Head of caudate nucleus (tissue), 42 donors: ENCODE data around the gene DBT.
"Not testable (repeated sequence)": the region's sequence is repeated elsewhere in the genome, so short reads cannot be mapped to it uniquely, and the experiment has no call there.

Experiments
- DNase-seq, 42 donors: peaks; one replicate each; pipeline versions ENCODE4 v3.0.0 to v3.0.0-alpha.2; 2020 to 2021; ENCODE audit warnings: mixed read lengths in 7 of 42
- intact Hi-C: fragments of 100-400 bp; cut with DNase I; formaldehyde crosslinking; loops from one replicate; pipeline ENCODE4 v1.15.0; 2022

The DBT gene

DNA sequence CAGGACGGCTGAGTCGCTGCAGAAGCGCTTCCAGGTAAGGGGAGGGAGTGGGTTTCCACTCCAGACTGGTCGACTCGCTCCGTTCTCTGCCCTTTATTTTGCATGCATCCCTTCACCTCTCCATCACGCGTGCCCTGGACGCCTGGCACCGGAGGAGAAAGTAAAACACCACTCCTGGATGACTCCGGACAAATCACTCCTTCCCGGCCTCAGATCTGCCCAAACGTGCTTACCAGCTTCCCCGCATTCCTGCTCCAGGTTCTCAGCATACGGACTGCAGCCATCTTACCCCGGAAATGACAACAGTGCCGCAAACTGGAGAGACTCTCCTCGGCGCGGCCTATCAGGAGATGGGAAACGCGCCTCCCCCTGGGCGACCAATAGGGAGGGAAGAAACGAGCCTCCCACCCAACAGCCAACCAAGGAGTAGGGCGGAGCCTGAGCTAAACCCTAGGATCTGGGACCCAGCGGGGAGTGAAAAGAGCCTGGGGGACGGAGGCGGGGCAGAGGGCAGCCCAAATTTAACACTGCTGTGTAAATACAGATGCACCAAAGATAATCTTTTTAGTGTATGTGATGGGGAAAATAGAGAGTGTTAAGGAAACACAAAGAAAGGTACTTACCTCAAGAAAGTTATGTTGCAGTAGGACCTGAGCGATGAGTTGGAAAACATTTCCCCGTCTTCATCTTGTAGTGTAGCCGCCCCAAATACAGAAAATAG is at the start of gene DBT:
TSS of gene DBT (minus strand) at position 298 of the 721 bp plus-strand sequence. CDS start at position 284, 14 bp downstream.
- intact Hi-C loops: loop anchor here (5.0 kb wide), 2 partner anchors 103 to 117 kb away; partner anchors contain the start of genes CDC14A, SASS6 and TRMT13
- peak; percentile 92 to 99 (median 98) for DNase-seq

DNA sequence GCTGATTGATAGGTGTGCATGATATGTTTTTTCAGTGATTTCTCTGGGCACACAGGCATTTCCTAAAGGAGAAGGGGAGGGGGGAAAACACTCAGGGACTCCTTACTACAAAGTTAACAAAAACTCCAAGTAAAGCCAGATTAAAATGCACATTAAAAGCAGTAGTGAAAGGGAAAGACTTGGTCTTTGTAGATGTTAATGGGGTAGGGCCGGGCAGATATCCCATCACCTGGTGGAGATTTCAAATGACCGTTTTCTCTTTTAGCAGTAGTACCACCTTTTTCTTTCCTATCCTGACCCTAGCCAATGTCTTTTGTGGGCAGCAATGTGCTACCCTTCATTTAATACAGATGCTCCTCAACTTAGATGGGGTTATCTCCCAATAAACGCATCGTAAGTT is 48.9 kb upstream of the DBT start:
- DNase-seq: no peak
- intact Hi-C loops: no loop called here

DNA sequence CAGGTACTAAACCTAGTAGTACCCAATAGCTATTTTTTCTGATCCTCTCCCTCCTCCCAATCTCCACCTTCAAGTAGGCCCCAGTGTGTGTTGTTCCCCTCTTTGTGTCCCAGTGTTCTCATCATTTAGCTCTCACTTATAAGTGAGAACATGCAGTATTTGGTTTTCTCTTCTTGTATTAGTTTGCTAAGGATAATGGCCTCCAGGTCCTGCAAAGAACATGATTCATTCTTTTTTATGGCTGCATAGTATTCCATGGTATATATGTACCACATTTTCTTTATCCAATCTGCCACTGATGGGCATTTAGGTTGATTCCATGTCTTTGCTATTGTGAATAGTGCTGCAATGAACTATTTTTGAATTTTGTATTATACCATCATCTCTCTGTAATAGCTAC is 47.4 kb upstream of the DBT start:
- intact Hi-C loops, DNase-seq: not testable (repeated sequence)

DNA sequence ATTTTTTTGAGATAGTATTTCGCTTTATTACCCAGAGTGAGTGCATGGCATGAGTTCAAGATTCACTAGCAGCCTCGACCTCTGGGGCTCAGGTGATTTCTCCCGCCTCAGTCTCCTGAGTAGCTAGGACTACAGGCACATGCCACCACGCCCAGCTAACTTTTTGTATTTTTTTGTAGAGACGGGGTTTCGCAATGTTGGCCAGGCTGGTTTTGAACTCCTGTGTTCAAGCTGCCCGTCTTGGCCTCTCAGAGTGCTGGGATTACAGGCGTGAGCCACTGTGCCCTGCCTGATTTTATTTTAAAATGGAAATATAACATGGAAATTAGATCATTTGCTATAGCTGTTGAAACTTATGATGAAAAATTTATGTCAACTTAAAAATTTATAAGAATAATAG is 46.5 kb upstream of the DBT start:
- no peak for DNase-seq
- intact Hi-C loops: no loop called here

DNA sequence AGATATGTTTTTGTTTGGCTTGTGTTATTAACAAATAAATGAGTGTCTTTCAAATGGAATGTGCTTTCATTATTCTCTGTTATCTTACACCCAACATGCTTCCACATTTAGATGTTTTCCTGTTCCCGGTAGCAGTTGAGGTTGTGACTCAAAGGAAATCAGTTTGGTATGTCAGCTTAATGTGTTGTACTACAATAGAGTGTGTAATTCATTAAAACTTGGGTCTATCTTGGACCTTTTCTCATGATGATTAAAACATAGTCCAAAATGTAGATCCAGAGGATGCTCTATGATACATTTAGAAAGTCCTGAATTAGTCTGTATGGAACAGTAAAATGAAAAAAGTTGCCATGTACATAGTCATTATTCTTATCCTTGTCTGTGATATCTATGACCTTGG is 43.1 kb upstream of the DBT start:
- intact Hi-C loops: no loop called here
- DNase-seq: no peak

- intact Hi-C loops: no loop called here
- no peak for DNase-seq
These were observed 40.7 kb upstream of the DBT start for GRCh38 chr1:100290291-100290690.

DNA sequence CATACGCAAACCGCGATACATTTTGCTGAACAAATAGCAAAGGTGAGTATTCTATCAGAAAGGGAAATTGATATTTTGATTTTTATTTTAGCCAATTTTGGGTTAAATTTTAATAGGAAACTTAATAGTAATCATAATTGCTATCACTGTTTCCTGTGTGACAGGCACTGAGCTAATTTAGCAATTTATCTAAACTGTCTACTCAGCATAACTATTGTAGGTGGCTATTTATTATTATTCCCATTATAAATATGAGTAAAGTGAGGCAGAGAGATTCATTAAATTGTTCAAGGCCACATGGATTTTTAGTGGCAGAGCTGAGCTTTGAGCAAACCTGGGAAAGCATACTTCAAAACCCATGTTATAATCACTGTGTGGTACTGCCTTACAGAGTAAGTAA is 37.5 kb upstream of the DBT start:
- DNase-seq: no peak
- intact Hi-C loops: no loop called here

DNA sequence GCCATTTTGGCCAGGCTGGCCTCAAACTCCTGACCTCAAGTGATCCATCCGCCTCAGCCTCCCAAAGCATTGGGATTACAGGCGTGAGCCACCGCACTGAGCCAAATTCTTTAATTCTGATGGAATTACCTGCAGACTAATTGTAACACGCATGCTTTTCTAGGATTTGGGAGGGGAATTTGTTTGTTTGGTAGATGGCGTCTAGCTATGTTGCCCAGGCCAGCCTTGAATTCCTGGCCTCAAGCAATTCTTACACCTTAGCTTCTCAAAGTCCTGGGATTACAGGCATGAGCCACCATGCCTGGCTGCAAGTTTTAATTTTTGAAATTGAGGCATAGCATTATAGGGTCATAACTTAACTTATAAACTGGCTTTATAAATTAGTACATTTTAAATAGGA is 35.0 kb upstream of the DBT start:
- no peak for DNase-seq
- intact Hi-C loops: no loop called here

DNA sequence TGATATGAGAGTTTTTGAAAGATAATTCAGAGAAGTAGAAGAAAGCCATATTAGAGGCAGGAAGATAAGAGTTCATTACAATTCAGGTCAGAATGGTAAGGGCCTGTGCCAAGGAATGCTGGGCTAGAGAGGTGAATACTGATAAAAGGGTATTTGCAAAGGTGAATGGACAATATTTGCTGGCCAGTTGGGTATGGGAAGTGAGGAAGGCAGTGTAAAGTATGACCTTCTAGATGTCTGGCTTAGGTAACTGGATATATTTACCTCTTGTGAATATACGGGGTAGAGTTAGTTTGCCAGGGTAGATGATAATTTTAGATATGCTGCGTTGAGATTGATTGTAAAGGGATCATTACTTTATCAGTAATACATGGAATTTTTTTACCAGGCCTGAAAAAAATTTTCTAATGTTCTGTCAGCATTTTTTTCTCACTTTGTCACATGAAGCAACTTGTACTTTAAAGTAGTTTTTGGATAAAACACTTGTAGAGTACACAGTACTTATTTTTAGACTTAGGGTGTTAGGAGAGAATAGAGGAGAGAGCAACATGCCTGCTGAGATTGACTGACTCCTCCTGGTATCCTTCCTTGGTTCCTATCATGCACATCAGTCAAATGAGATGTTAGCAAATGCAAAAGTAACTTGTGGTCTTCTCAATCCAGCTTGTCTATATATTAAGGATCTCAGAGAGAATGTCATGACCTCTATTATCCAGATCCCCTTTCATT is 30.5 kb upstream of the DBT start:
- intact Hi-C loops: no loop called here

DNA sequence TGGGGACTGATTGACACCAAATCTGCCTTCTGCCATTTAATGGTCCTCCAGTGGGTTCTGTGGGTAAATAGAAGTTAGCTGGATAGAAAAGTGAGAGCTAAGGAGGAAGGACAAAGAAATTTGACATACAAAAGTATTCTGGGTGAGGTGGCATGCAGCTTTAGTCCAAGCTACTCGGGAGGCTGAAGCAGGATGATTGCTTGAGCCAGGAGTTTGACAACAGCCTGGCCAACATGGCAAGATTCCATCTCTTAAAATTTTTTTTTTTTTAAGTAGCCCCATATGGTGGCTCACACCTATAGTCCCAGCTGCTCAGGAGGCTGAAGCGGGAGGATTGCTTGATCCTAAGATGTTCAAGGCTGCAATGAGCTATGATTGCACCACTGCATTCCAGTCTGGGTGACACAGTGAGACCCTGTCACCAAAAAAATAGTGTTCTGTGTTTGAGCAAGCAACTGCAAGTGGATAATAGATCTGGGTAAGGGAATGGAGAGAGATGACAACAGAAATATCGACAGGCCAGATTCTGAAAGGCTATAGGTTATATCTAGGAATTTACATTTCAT is 29.8 kb upstream of the DBT start:
- intact Hi-C loops: no loop called here
- no peak for DNase-seq

More for the DNA sequence above, 30.5 kb upstream of the DBT start:
- no peak for DNase-seq

- intact Hi-C loops: no loop called here
- no peak for DNase-seq
These were observed 28.2 kb upstream of the DBT start for GRCh38 chr1:100277866-100278265.

DNA sequence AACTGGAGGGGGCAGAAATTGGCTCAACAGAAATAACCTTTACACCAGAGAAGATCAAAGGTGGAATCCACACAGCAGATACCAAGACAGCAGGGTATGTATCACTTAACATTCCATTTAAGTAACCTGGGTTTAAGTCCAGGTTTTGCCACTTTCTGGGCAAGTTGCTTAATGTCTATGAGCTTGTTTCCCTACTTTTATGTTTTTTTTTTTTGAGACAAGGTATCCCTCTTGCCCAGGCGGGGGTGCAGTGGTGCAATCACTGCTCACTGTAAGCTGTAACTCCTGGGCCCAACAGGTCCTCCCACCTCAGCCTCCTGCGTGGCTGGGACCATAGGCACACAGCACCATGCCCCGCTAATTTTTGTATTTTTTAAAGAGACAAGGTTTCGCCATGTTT is 18.6 kb upstream of the DBT start:
- DNase-seq: no peak
- intact Hi-C loops: loop anchor here (5.0 kb wide), 2 partner anchors 84 to 136 kb away; partner anchors contain the start of genes CDC14A, SASS6 and TRMT13

- intact Hi-C loops: loop anchor here (5.0 kb wide), 2 partner anchors 85 to 135 kb away; partner anchors contain the start of genes CDC14A, SASS6 and TRMT13
- no peak for DNase-seq
These were observed 17.6 kb upstream of the DBT start for GRCh38 chr1:100267284-100267683.

GRCh38 chr1:100266741-100267140 is 17.1 kb upstream of the DBT start:
- intact Hi-C loops: loop anchor here (5.0 kb wide), 2 partner anchors 86 to 134 kb away; partner anchors contain the start of genes CDC14A, SASS6 and TRMT13
- no peak for DNase-seq

DNA sequence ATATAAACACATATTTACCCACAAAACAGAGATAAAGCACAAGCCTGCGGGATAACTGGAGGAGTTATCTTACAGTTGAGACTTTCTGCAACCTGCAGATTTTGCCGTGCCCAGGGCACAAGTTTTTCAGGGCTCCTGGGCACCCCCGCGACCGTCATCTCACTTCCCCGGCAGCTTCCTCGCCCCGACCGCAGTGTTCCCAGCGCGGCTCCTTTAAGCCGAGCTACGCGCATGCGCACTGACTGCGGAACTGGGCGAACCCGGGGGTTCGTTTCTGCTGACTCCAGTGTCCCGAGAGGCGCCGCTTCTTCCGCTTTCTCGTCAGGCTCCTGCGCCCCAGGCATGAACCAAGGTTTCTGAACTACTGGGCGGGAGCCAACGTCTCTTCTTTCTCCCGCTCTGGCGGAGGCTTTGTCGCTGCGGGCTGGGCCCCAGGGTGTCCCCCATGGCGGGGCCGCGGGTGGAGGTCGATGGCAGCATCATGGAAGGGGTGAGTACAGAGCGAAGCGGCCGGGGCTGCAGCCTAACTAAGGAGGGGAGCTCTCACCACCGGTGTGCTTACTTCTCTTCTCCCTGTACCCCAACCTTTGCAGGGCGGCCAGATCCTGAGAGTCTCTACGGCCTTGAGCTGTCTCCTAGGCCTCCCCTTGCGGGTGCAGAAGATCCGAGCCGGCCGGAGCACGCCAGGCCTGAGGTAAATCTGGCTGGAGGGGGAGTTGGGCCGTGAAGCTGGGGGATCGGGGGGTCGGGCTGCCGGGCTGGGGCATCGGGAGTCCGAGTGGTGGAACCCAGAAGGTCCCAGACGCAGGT is 16.5 kb upstream of the DBT start, which contains the start of gene RTCA:
TSS of gene RTCA (plus strand) at position 286 of the 810 bp plus-strand sequence. CDS start at position 446, 160 bp downstream.
- intact Hi-C loops: loop anchor here (5.0 kb wide), 2 partner anchors 86 to 134 kb away; partner anchors contain the start of genes CDC14A, SASS6 and TRMT13
- DNase-seq: peak; percentile 91 to 98 (median 96)

DNA sequence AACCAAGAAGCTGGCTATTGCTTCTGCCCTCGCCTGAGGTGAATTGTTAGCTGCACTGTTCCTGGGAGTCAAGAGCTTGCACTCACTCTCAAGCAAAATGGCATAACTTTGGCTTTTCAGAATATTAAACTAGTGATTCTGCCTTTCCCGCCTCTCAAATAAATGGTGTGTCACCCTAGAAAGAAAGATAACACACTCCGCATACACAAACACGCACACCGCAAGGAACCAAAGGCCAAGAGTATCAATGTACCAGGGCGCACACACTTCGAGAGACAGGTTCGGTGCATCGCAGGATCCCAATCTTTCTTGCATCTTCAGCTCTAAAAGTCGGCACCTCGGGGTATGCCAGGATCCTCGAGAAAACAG is 15.9 kb upstream of the DBT start:
- intact Hi-C loops: loop anchor here (5.0 kb wide), 2 partner anchors 87 to 133 kb away; partner anchors contain the start of genes CDC14A, SASS6 and TRMT13
- DNase-seq: peak in 6 of 42 donors; percentile 9 to 33 (median 18)

DNA sequence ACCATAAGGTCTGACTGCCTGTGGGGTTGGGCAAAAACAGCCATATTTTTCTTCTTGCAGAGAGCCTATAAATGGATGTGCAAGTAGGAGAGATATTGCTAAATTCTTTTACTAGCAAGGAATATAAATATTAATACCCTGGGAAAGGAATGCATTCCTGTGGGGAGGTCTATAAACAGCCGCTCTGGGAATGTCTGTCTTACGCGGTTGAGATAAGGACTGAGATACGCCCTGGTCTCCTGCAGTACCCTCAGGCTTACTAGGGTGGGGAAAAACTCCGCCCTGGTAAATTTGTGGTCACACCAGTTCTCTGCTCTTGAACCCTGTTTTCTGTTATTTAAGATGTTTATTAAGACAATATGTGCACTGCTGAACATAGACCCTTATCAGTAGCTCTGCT is 14.4 kb upstream of the DBT start:
- DNase-seq, intact Hi-C loops: not testable (repeated sequence)

- DNase-seq: no peak
- intact Hi-C loops: no loop called here
These were observed 12.1 kb upstream of the DBT start for GRCh38 chr1:100261686-100262085.

DNA sequence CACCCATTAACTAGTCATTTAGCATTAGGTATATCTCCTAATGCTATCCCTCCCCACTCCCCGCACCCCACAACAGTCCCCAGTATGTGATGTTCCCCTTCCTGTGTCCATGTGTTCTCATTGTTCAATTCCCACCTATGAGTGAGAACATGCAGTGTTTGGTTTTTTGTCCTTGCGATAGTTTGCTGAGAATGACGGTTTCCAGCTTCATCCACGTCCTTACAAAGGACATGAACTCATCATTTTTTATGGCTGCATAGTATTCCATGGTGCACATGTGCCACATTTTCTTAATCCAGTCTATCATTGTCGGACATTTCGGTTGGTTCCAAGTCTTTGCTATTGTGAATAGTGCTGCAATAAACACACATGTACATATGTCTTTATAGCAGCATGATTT is 8.8 kb upstream of the DBT start:
- intact Hi-C loops, DNase-seq: not testable (repeated sequence)
